Esophagus squamous epithelium (tissue), 4 donors: ENCODE data around the gene HDAC11.

Experiments
- POLR2A ChIP-seq, 4 donors: fragments of 450-650 bp; IDR thresholded peaks; one replicate each; pipeline ENCODE4 v1.6.1; 2017; ENCODE audit warnings: antibody characterized with exemption in 4 of 4, mild to moderate bottlenecking in 4 of 4, moderate library complexity in 3 of 4
- TF ChIP-seq, protein P1 (sequence below), 6 experiments: fragments of 450-650 bp in 4 of 6; fragments of 200-600 bp in 2 of 6; sonication (generic) in 2 of 6; IDR thresholded peaks; one replicate each; pipeline ENCODE4 v1.5.1; 2016 to 2019; ENCODE audit warnings: antibody characterized with exemption in 6 of 6, mild to moderate bottlenecking in 4 of 6, moderate library complexity in 4 of 6

- no peak for TF ChIP-seq POLR2A (IDR thresholded peaks at IDR 0.05)
- TF ChIP-seq, protein P1, sequence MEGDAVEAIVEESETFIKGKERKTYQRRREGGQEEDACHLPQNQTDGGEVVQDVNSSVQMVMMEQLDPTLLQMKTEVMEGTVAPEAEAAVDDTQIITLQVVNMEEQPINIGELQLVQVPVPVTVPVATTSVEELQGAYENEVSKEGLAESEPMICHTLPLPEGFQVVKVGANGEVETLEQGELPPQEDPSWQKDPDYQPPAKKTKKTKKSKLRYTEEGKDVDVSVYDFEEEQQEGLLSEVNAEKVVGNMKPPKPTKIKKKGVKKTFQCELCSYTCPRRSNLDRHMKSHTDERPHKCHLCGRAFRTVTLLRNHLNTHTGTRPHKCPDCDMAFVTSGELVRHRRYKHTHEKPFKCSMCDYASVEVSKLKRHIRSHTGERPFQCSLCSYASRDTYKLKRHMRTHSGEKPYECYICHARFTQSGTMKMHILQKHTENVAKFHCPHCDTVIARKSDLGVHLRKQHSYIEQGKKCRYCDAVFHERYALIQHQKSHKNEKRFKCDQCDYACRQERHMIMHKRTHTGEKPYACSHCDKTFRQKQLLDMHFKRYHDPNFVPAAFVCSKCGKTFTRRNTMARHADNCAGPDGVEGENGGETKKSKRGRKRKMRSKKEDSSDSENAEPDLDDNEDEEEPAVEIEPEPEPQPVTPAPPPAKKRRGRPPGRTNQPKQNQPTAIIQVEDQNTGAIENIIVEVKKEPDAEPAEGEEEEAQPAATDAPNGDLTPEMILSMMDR (IDR thresholded peaks at IDR 0.05): no peak
These were observed 73.6 kb downstream of the HDAC11 start for GRCh38 chr3:13553686-13554085.
